HL-60/S4 treated with phorbol 12-myristate 13-acetate at 8.2 ng/mL for 4 days and 3 days (cell line): ENCODE measurements around the gene C1orf185.
"Not testable (repeated sequence)": the region's sequence is repeated elsewhere in the genome, so short reads cannot be mapped to it uniquely, and the experiment has no call there.

Experiments
- in situ Hi-C: fragments of 300-500 bp; cut with MboI; formaldehyde crosslinking; loops from 2 replicates; pipeline ENCODE4 v1.15.0; 2022; ENCODE audit warnings: low sequenced_read_pairs

Gene C1orf185

GRCh38 chr1:51101976-51102375 is at the start of gene C1orf185:
C1orf185 (plus strand) TSS chr1:51102228; CDS start chr1:51102234, 6 bp downstream.
- in situ Hi-C loops: no loop called here

- in situ Hi-C loops: no loop called here
Measured at GRCh38 chr1:51058858-51059257, 43.2 kb upstream of the C1orf185 start.

GRCh38 chr1:51061231-51061918 is 40.7 kb upstream of the C1orf185 start:
- in situ Hi-C loops: no loop called here

GRCh38 chr1:51063121-51063520 is 38.9 kb upstream of the C1orf185 start:
- in situ Hi-C loops: no loop called here

GRCh38 chr1:51070011-51070410 is 32.0 kb upstream of the C1orf185 start:
- in situ Hi-C loops: no loop called here

GRCh38 chr1:51070640-51071039 is 31.4 kb upstream of the C1orf185 start:
- in situ Hi-C loops: no loop called here

- in situ Hi-C loops: no loop called here
Measured at GRCh38 chr1:51071291-51072042, 30.6 kb upstream of the C1orf185 start.

- in situ Hi-C loops: no loop called here
Measured at GRCh38 chr1:51072043-51072439, 30.0 kb upstream of the C1orf185 start.

- in situ Hi-C loops: no loop called here
Measured at GRCh38 chr1:51072651-51073050, 29.4 kb upstream of the C1orf185 start.

GRCh38 chr1:51073456-51073855 is 28.6 kb upstream of the C1orf185 start:
- in situ Hi-C loops: no loop called here

GRCh38 chr1:51086496-51087271 is 15.3 kb upstream of the C1orf185 start:
- in situ Hi-C loops: no loop called here

- in situ Hi-C loops: no loop called here
Measured at GRCh38 chr1:51088474-51088873, 13.6 kb upstream of the C1orf185 start.

- in situ Hi-C loops: no loop called here
Measured at GRCh38 chr1:51093581-51093980, 8.4 kb upstream of the C1orf185 start.

- in situ Hi-C loops: no loop called here
Measured at GRCh38 chr1:51097171-51097570, 4.9 kb upstream of the C1orf185 start.

- in situ Hi-C loops: no loop called here
Measured at GRCh38 chr1:51100264-51100880, 1.7 kb upstream of the C1orf185 start.

- in situ Hi-C loops: no loop called here
Measured at GRCh38 chr1:51114137-51114536, 12.1 kb downstream of the C1orf185 start.

GRCh38 chr1:51115714-51116404 is 13.8 kb downstream of the C1orf185 start:
- in situ Hi-C loops: no loop called here

GRCh38 chr1:51119331-51119730 is 17.3 kb downstream of the C1orf185 start:
- in situ Hi-C loops: no loop called here

GRCh38 chr1:51120629-51121028 is 18.6 kb downstream of the C1orf185 start:
- in situ Hi-C loops: no loop called here

- in situ Hi-C loops: not testable (repeated sequence)
Measured at GRCh38 chr1:51127152-51127551, 25.1 kb downstream of the C1orf185 start.

GRCh38 chr1:51131185-51131584 is 29.2 kb downstream of the C1orf185 start:
- in situ Hi-C loops: no loop called here
